T-cell (primary cell): ENCODE data around the gene GAS6. TPM values are rescaled to one million over a fixed set of nuclear protein-coding genes. Genes with fewer than 3 reads are reported as not detected.

ENCODE experiments used
- ATAC-seq, 4 experiments: fragments of 200-7000 bp in 3 of 4; fragments of 150-1000 bp in 1 of 4; cut with Tn5 transposase; replicated peaks in 1 of 4; 1 replicate in 3 of 4; 2 replicates in 1 of 4; pipeline ENCODE4 v1.10.0; 2021; ENCODE audit warnings: moderate library complexity in 3 of 4, mild to moderate bottlenecking in 2 of 4, moderate number of reproducible peaks in 1 of 4
- CTCF ChIA-PET, 2 donors: fragments of 300-600 bp; sonication (Branson Sonifier 250); formaldehyde crosslinking; loops; one replicate each; lab custom pipeline; 2022; ENCODE audit warnings: antibody characterized with exemption in 2 of 2; lab: Charles Lee
- POLR2A ChIA-PET, 2 donors: fragments of 300-600 bp; sonication (Branson Sonifier 250); formaldehyde crosslinking; loops; one replicate each; lab custom pipeline; 2022; ENCODE audit warnings: antibody characterized with exemption in 2 of 2; lab: Charles Lee
- DNase-seq, 35 experiments: peaks; one replicate each; pipeline versions ENCODE4 v3.0.0 to v3.0.0-alpha.2; 2013 to 2023
- H3K27ac ChIP-seq: one replicate; pipeline ENCODE4 v1.5.1; 2013; ENCODE audit warnings: low read length
- H3K27me3 ChIP-seq, 2 experiments: replicated peaks in 1 of 2; 1 replicate in 1 of 2; 2 replicates in 1 of 2; pipeline versions ENCODE4 v1.6.1 to v1.7.0; 2013; ENCODE audit warnings: low read length in 1 of 2, mixed read lengths in 1 of 2; ENCODE audit not compliant: control insufficient read depth in 2 of 2, insufficient read depth in 2 of 2; ENCODE audit errors: extremely low read depth in 1 of 2
- H3K36me3 ChIP-seq, 2 donors: 1 replicate in 1 of 2; 2 replicates in 1 of 2; pipeline versions ENCODE4 v1.6.1 to v1.7.0; 2013; ENCODE audit warnings: low read length in 1 of 2; ENCODE audit not compliant: control insufficient read depth in 2 of 2, insufficient read depth in 1 of 2; ENCODE audit errors: extremely low read depth in 1 of 2
- H3K4me1 ChIP-seq, 2 experiments: 1 replicate in 1 of 2; 2 replicates in 1 of 2; pipeline versions ENCODE4 v1.6.1 to v1.7.0; 2013; ENCODE audit warnings: low read length in 2 of 2, mixed read lengths in 1 of 2; ENCODE audit not compliant: insufficient read depth in 2 of 2, control insufficient read depth in 1 of 2; ENCODE audit errors: extremely low read depth in 1 of 2
- H3K4me3 ChIP-seq, 2 donors: 1 replicate in 1 of 2; 2 replicates in 1 of 2; pipeline versions ENCODE4 v1.5.1 to v1.7.0; 2013; ENCODE audit warnings: mild to moderate bottlenecking in 2 of 2, low read length in 1 of 2, moderate library complexity in 1 of 2; ENCODE audit not compliant: control insufficient read depth in 1 of 2; ENCODE audit errors: extremely low read depth in 1 of 2
- H3K9me3 ChIP-seq: 2 replicates; pipeline ENCODE4 v1.7.0; 2013
- H3K27ac Mint-ChIP-seq, 2 donors: one replicate each; pipeline ENCODE4 v1.8.0; 2020 to 2021; ENCODE audit warnings: mild to moderate bottlenecking in 2 of 2, mixed read lengths in 2 of 2
- H3K27me3 Mint-ChIP-seq, 2 donors: one replicate each; pipeline ENCODE4 v1.8.0; 2021 to 2022; ENCODE audit warnings: mixed read lengths in 2 of 2
- H3K36me3 Mint-ChIP-seq: one replicate; pipeline ENCODE4 v1.8.0; 2021; ENCODE audit warnings: mixed read lengths
- H3K4me1 Mint-ChIP-seq, 3 donors: one replicate each; pipeline ENCODE4 v1.8.0; 2020 to 2022; ENCODE audit warnings: mixed read lengths in 3 of 3, mild to moderate bottlenecking in 1 of 3
- H3K4me3 Mint-ChIP-seq, 3 donors: one replicate each; pipeline ENCODE4 v1.8.0; 2020 to 2022; ENCODE audit warnings: mild to moderate bottlenecking in 3 of 3, mixed read lengths in 3 of 3, moderate library complexity in 3 of 3
- H3K9me3 Mint-ChIP-seq, 3 donors: one replicate each; pipeline ENCODE4 v1.8.0; 2020 to 2022; ENCODE audit warnings: mixed read lengths in 3 of 3
- WGBS: methylation state at CpG from one replicate; pipeline ENCODE4 v1.1.5; 2013; ENCODE audit warnings: missing lambda C conversion rate; ENCODE audit not compliant: insufficient coverage; 5-methylcytosine and 5-hydroxymethylcytosine counted together
- total RNA-seq, 35 experiments: library from RNA in 6 of 35; stranded (reverse) in 6 of 35; fragments of 120-200 nt in 1 of 35; gene quantifications; one replicate each; pipeline versions ENCODE4 v1.2.1 to v1.2.4 and lab custom pipeline; 2013 to 2026

The GAS6 gene
- total RNA-seq, 5 donors from 2014 or later (not counting 1 experiment from before 2014, with no cell fraction given): 1.1 to 10.2 (median 4.7) TPM

DNA sequence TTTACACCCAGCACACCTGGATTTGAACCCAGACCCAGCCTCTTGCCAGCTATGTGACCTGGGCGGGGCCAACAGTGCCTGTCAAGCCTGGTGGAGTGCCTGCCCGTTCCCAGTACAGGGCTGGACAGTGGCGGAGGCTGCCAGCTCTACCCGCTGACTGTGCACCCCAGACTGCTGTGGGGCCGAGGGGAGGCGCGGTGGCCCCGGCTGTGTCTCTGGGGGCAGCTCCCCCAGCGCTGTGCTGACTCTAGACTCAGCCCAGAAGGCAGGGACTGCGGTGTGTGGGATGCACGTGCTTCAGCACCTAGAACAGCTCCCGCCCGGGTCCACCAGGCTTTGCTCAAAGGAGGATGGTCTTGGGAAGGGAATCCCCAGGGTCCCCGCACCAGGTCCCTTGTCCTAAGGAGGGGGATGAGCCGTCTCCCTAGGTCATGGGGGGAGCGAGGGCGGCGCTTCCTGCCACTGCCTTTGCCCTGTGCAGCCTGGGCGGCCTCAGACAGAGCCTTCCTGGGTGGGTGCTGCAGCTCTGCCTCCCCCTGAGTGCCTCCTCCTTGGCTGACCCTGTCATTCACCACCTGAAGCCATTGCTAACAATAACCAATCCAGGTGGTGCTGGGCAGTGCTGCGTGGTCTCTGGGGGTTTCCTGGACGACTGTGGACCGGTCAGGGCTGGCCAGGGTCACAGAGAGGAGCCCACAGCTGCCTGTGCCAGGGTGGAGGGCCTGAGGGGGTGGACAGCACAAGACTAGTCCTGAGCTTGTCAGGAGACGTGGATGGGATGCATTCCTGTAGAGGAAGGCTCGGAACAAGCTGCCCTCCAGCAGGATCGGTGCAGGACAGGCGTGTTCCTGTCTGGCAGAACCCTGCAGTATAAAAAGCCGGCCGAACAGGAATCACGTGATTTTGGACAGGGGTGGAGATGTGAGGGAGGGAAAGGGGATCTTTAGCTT is 86.3 kb downstream of the GAS6 start:
- ATAC-seq (no peak), DNase-seq (no peak)
- no peak overlapping the region for H3K27ac Mint-ChIP-seq
- H3K27me3 Mint-ChIP-seq: peaks cover 15 to 28% of the 10 kb centered on the region in 2 donors
- Histone ChIP-seq H3K27ac (no peak overlapping the region), H3K4me1 (no peaks in the 10 kb centered on the region), H3K36me3 (no peaks in the 10 kb centered on the region), H3K9me3 (no peaks in the 10 kb centered on the region), H3K4me3 (no peak overlapping the region), H3K27me3 (peaks cover 0 to 41% of the 10 kb centered on the region in 2 experiments)
- 37% methylated on average over 28 of the region's 29 CpGs for WGBS
- ChIA-PET CTCF (no interaction called here), POLR2A (no interaction called here)
- H3K9me3 Mint-ChIP-seq: peaks cover 1 to 2% (median 2%) of the 10 kb centered on the region in 3 donors
- no peak overlapping the region for H3K4me3 Mint-ChIP-seq
- no peaks in the 10 kb centered on the region for H3K4me1 Mint-ChIP-seq
- no peaks in the 10 kb centered on the region for H3K36me3 Mint-ChIP-seq

- peaks cover 0 to 41% of the 10 kb centered on the region in 2 experiments for H3K27me3 ChIP-seq
- ChIA-PET POLR2A (no interaction called here), CTCF (no interaction called here)
- H3K4me1 ChIP-seq: no peaks in the 10 kb centered on the region
- no peaks in the 10 kb centered on the region for H3K36me3 ChIP-seq
- no peak overlapping the region for H3K27ac ChIP-seq
- Mint-ChIP-seq H3K27ac (no peak overlapping the region), H3K9me3 (peaks cover 4 to 11% (median 7%) of the 10 kb centered on the region in 3 donors), H3K4me3 (no peak overlapping the region), H3K27me3 (peaks cover 15 to 28% of the 10 kb centered on the region in 2 donors), H3K4me1 (peaks cover 0 to 6% (median 3%) of the 10 kb centered on the region in 3 donors), H3K36me3 (no peaks in the 10 kb centered on the region)
- no peaks in the 10 kb centered on the region for H3K9me3 ChIP-seq
- 78% methylated on average over 32 of the region's 35 CpGs for WGBS
- H3K4me3 ChIP-seq: no peak overlapping the region
- DNase-seq (no peak), ATAC-seq (no peak)
Measured at GRCh38 chr13:113776231-113777125, 87.4 kb downstream of the GAS6 start.

- no peaks in the 10 kb centered on the region for H3K36me3 ChIP-seq
- Mint-ChIP-seq H3K27ac (no peak overlapping the region), H3K36me3 (no peaks in the 10 kb centered on the region), H3K4me3 (no peak overlapping the region), H3K9me3 (peaks cover 4 to 11% (median 7%) of the 10 kb centered on the region in 3 donors), H3K4me1 (peaks cover 0 to 6% (median 3%) of the 10 kb centered on the region in 3 donors), H3K27me3 (peaks cover 15 to 28% of the 10 kb centered on the region in 2 donors)
- POLR2A ChIA-PET: no interaction called here
- H3K9me3 ChIP-seq: no peaks in the 10 kb centered on the region
- H3K4me3 ChIP-seq: no peak overlapping the region
- CTCF ChIA-PET: no interaction called here
- DNase-seq (no peak), ATAC-seq (no peak)
- no peak overlapping the region for H3K27ac ChIP-seq
- H3K27me3 ChIP-seq: peaks cover 0 to 41% of the 10 kb centered on the region in 2 experiments
- no peaks in the 10 kb centered on the region for H3K4me1 ChIP-seq
- WGBS: 88% methylated on average over 19 of the region's 28 CpGs
Measured at GRCh38 chr13:113775451-113776145, 88.3 kb downstream of the GAS6 start.

DNA sequence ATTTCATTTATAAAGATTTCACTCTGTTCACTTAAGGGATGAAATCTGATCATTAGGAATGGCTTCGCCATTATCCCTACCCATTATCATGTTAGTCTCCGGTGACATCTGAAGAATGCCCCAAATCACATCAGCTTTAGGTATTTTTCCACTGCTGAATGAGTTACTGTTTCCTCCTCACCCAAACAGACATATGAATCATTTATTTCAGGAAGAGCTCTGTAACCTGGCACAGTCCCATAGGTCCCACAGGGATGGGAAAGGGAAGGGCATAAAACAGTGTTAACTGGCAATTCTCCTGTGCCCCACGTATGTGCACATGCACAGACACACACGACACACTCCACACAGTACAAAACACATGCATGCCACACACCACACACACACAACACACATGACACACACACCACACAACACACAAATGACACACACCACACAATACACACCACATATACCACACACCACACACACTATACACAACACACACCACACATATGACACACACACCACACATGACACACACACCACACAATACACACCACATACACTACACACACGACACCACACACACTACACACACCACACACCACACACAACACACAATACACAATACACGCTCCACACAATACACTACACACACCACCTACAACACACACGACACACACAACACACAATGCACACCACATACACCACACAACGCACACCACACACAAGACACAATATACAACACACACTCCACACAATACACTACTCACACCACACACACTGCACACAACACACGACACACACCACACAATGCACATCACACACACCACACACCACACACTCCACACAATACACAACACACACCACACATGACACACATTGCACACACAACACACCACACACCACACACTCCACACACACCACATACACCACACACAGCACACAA is 89.4 kb downstream of the GAS6 start:
- Histone ChIP-seq H3K27me3 (peaks cover 0 to 41% of the 10 kb centered on the region in 2 experiments), H3K36me3 (no peaks in the 10 kb centered on the region), H3K9me3 (no peaks in the 10 kb centered on the region), H3K4me3 (no peak overlapping the region), H3K27ac (no peak overlapping the region), H3K4me1 (no peaks in the 10 kb centered on the region)
- no peak overlapping the region for H3K27ac Mint-ChIP-seq
- POLR2A ChIA-PET: no interaction called here
- peaks cover 14 to 27% of the 10 kb centered on the region in 2 donors for H3K27me3 Mint-ChIP-seq
- 80% methylated on average over 9 of the region's 9 CpGs for WGBS
- H3K9me3 Mint-ChIP-seq: peaks cover 4 to 11% (median 7%) of the 10 kb centered on the region in 3 donors
- CTCF ChIA-PET: no interaction called here
- no peak for ATAC-seq
- H3K4me3 Mint-ChIP-seq: no peak overlapping the region
- no peak for DNase-seq
- H3K36me3 Mint-ChIP-seq: no peaks in the 10 kb centered on the region
- peaks cover 0 to 6% (median 3%) of the 10 kb centered on the region in 3 donors for H3K4me1 Mint-ChIP-seq

DNA sequence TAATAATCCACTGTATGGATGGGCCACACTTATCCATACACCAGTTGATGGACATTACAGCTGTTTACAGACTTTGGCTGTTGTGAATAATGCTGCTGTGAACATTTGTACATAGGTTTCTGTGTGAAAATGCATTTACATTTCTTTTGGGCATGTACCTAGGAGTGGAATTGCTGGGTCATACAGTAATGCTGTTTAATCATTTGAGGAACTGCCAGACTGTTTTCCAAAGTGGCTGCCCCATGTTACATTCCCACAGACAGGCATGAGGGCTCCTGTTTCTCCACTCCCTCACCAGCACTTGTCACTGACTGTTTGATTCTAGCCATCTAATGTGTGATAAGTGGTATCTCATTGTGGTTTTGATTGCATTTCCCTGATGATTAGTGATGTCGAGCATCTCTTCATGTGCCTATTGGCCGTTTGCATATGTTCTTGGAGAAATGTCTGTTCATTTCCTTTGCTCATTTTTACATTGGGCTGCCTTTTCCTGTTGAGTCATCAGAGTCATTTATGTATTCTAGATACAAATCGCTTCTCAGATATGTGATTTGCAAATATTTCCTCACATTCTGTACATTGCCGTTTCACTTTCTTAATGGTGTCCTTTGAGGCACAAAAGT is 92.1 kb downstream of the GAS6 start:
- POLR2A ChIA-PET: no interaction called here
- peaks cover 3 to 6% of the 10 kb centered on the region in 2 donors for H3K27me3 Mint-ChIP-seq
- WGBS: no CpG with 5 or more reads among the region's 4 CpGs

More for the DNA sequence above, 92.1 kb downstream of the GAS6 start:
- H3K27ac Mint-ChIP-seq: no peak overlapping the region
- no peak overlapping the region for H3K4me3 ChIP-seq
- H3K27ac ChIP-seq: no peak overlapping the region
- H3K9me3 Mint-ChIP-seq: peaks cover 4 to 11% (median 7%) of the 10 kb centered on the region in 3 donors
- peaks cover 0 to 6% (median 3%) of the 10 kb centered on the region in 3 donors for H3K4me1 Mint-ChIP-seq
- H3K36me3 Mint-ChIP-seq: no peaks in the 10 kb centered on the region
- DNase-seq (no peak), ATAC-seq (peak in 1 of 4 experiments; percentile 29)
- CTCF ChIA-PET: no interaction called here
- peaks cover 0 to 29% of the 10 kb centered on the region in 2 experiments for H3K27me3 ChIP-seq
- H3K9me3 ChIP-seq: no peaks in the 10 kb centered on the region
- no peak overlapping the region for H3K4me3 Mint-ChIP-seq
- no peaks in the 10 kb centered on the region for H3K36me3 ChIP-seq
- no peaks in the 10 kb centered on the region for H3K4me1 ChIP-seq
